HepG2 (cell line): ENCODE measurements around the gene DRAP1. TPM values are rescaled to one million over a fixed set of nuclear protein-coding genes. Genes with fewer than 3 reads are reported as not detected.

Experiments used
- ARID2 ChIP-seq: sonication (generic); formaldehyde crosslinking; IDR thresholded peaks from 2 replicates; pipeline ENCODE4 v1.8.1; 2022; ENCODE audit warnings: mild to moderate bottlenecking, missing genetic modification reagents, borderline replicate concordance
- ASH2L ChIP-seq: fragments of 300-600, 200-600 bp; sonication (generic); IDR thresholded peaks from 2 replicates; pipeline ENCODE4 v1.7.0; 2017; ENCODE audit warnings: low read depth, mild to moderate bottlenecking, moderate library complexity, mixed read lengths, low read length; ENCODE audit not compliant: insufficient read length
- ATF1 ChIP-seq: IDR thresholded peaks from 2 replicates; pipeline ENCODE4 v1.6.1; 2016; ENCODE audit warnings: mild to moderate bottlenecking, control low read depth
- EEA1 ChIP-seq: sonication (generic); formaldehyde crosslinking; IDR thresholded peaks from 2 replicates; pipeline ENCODE4 v1.5.1; 2020; ENCODE audit warnings: mild to moderate bottlenecking, missing genetic modification reagents, borderline replicate concordance
- KDM5A ChIP-seq: fragments of 200-600 bp; sonication (generic); IDR thresholded peaks from 2 replicates; pipeline ENCODE4 v1.7.0; 2018; ENCODE audit warnings: antibody characterized with exemption, mild to moderate bottlenecking, low read length, borderline replicate concordance
- NFAT5 ChIP-seq: sonication (generic); formaldehyde crosslinking; IDR thresholded peaks from 2 replicates; pipeline ENCODE4 v1.4.0; 2020; ENCODE audit warnings: missing genetic modification reagents
- PREB ChIP-seq: sonication (generic); formaldehyde crosslinking; IDR thresholded peaks from 2 replicates; pipeline ENCODE4 v1.4.0; 2020; ENCODE audit warnings: missing genetic modification reagents
- RCOR2 ChIP-seq: IDR thresholded peaks from 2 replicates; pipeline ENCODE4 v1.6.1; 2016; ENCODE audit warnings: missing biosample characterization, missing genetic modification reagents
- SNAPC4 ChIP-seq: sonication (generic); formaldehyde crosslinking; IDR thresholded peaks from 2 replicates; pipeline ENCODE4 v1.4.0; 2020; ENCODE audit warnings: mild to moderate bottlenecking, missing genetic modification reagents
- SOX5 ChIP-seq: IDR thresholded peaks from 2 replicates; pipeline ENCODE4 v1.6.1; 2016; ENCODE audit warnings: borderline replicate concordance
- TBX2 ChIP-seq: sonication (generic); formaldehyde crosslinking; IDR thresholded peaks from 2 replicates; pipeline ENCODE4 v1.5.0; 2020; ENCODE audit warnings: missing genetic modification reagents, mild to moderate bottlenecking, borderline replicate concordance
- TRAFD1 ChIP-seq: sonication (generic); formaldehyde crosslinking; IDR thresholded peaks from 2 replicates; pipeline ENCODE4 v1.5.1; 2020; ENCODE audit warnings: missing genetic modification reagents, mild to moderate bottlenecking, borderline replicate concordance
- YEATS4 ChIP-seq: sonication (generic); formaldehyde crosslinking; IDR thresholded peaks from 2 replicates; pipeline ENCODE4 v1.4.0; 2020; ENCODE audit warnings: missing genetic modification reagents, borderline replicate concordance
- ZNF572 ChIP-seq: sonication (generic); formaldehyde crosslinking; IDR thresholded peaks from 2 replicates; pipeline ENCODE4 v1.5.1; 2020; ENCODE audit warnings: mild to moderate bottlenecking, missing genetic modification reagents
- ZNF580 ChIP-seq: IDR thresholded peaks from 2 replicates; pipeline ENCODE4 v1.6.1; 2016; ENCODE audit warnings: low read depth, borderline replicate concordance
- polyA plus RNA-seq, 8 experiments: library from polyadenylated mRNA; depleted of rRNA in 3 of 8; stranded (reverse) in 7 of 8; unstranded in 1 of 8; fragments of >200 nt; fragmentation: Illumina TruSeq in 4 of 8; extraction: Trizol in 4 of 8; gene quantifications; 2 replicates each; pipeline versions ENCODE4 v1.2.1 to v1.2.3, GENCODE V29; 2011 to 2016; ENCODE audit warnings: low read depth in 4 of 8, missing spikeins in 1 of 8, mixed read lengths in 1 of 8; ENCODE audit not compliant: insufficient read depth in 1 of 8
- total RNA-seq, 5 experiments: library from RNA; depleted of rRNA; stranded (reverse); fragments of >200 nt; fragmentation: Illumina TruSeq; extraction: Trizol; gene quantifications; 2 replicates each; pipeline ENCODE4 v1.2.3, GENCODE V29; 2016; ENCODE audit warnings: low read depth in 1 of 5

Gene DRAP1
- total and polyA plus RNA-seq, 2 of the 13 experiments (the other 11 are each of a cell fraction or from before 2014, with no cell fraction given) = 46.8 to 52.3 TPM

GRCh38 chr11:65888163-65888814 is 30.9 kb upstream of the DRAP1 start, which contains the start of gene FIBP (continued):
- TF ChIP-seq KDM5A (peak; percentile 24; the same call in 1 of the 2 replicates), EEA1 (CRISPR knock-in tag) (no peak), YEATS4 (CRISPR knock-in tag) (peak; percentile 85; the same call in 1 of the 2 replicates), ARID2 (CRISPR knock-in tag) (peak; percentile 63; the same call in 1 of the 2 replicates), NFAT5 (no peak), ASH2L (peak; percentile 64), TBX2 (CRISPR knock-in tag) (peak; percentile 51), ZNF572 (peak; percentile 81; the same call in 1 of the 2 replicates), SOX5 (CRISPR knock-in tag) (no peak), SNAPC4 (CRISPR knock-in tag) (no peak), RCOR2 (no peak), TRAFD1 (CRISPR knock-in tag) (no peak), ZNF580 (peak; percentile 15; the same call in 1 of the 2 replicates), PREB (CRISPR knock-in tag) (no peak), ATF1 (peak; percentile 83)
